A549 (cell line): ENCODE results near the gene LRFN2.

Experiments used
- ESRRA ChIP-seq: fragments of 150-350 bp; IDR thresholded peaks from 2 replicates; pipeline ENCODE4 v1.6.1; 2014; ENCODE audit warnings: mild to moderate bottlenecking, low read length, borderline replicate concordance
- POLR2A ChIP-seq: IDR thresholded peaks from 2 replicates; pipeline ENCODE4 v1.6.1; 2012; ENCODE audit warnings: mild to moderate bottlenecking, low read length
- POLR2AphosphoS2 ChIP-seq: conservative IDR thresholded peaks from 2 replicates; pipeline ENCODE4 v1.6.1; 2012; ENCODE audit warnings: low read length, improper control_type of control experiment, inconsistent platforms
- RCOR1 ChIP-seq: fragments of 150-350 bp; IDR thresholded peaks from 2 replicates; pipeline ENCODE4 v1.6.1; 2014; ENCODE audit warnings: antibody characterized with exemption, low read length, low read depth
- TF ChIP-seq, protein P1 (sequence below): fragments of >200 bp; sonication (Bioruptor Twin); formaldehyde crosslinking; IDR thresholded peaks from 3 replicates; pipeline ENCODE4 v1.5.1; 2016
- TF ChIP-seq, protein P2 (sequence below): IDR thresholded peaks from 2 replicates; pipeline ENCODE4 v1.6.1; 2012

DNA sequence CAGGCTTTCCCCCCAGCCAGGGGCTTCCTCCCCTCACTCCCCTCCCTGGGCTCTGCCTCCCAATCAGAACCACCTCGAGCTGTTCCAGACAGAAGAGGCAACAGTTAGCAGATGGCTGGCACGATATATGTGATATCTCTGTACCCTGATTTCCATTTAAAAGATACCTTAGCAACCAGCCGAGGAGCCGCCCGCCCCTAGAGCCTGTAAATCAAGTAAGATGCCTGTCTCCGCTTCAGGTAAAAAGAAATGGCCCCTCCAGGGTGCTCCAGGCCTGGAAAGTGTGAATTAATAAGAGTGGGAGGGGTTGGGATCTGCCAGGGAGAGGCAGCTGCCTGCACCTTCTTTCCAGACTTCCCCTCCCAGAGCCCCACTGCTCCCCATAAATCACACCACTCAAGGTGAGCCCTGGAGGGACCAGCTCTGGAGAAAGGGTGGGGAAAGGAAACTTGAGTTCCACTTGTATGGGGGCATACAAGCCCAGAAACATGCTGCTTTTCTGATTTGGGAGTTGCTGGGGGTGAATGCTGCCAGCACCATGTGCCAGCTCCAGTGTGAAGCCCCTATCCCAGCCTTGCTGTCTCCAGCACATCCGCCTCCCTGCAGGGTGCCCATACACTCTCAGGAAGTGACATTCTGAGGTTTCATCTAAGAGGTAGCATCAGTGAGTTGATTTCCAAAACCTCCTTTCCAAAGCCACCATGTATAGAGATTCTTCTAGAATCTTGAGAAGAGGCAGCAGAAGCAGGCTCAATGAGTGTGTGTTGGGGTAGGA is 148.0 kb downstream of the LRFN2 start:
- TF ChIP-seq POLR2AphosphoS2, result no peak
- TF ChIP-seq, protein P1, sequence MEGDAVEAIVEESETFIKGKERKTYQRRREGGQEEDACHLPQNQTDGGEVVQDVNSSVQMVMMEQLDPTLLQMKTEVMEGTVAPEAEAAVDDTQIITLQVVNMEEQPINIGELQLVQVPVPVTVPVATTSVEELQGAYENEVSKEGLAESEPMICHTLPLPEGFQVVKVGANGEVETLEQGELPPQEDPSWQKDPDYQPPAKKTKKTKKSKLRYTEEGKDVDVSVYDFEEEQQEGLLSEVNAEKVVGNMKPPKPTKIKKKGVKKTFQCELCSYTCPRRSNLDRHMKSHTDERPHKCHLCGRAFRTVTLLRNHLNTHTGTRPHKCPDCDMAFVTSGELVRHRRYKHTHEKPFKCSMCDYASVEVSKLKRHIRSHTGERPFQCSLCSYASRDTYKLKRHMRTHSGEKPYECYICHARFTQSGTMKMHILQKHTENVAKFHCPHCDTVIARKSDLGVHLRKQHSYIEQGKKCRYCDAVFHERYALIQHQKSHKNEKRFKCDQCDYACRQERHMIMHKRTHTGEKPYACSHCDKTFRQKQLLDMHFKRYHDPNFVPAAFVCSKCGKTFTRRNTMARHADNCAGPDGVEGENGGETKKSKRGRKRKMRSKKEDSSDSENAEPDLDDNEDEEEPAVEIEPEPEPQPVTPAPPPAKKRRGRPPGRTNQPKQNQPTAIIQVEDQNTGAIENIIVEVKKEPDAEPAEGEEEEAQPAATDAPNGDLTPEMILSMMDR, result no peak
- TF ChIP-seq, protein P2, sequence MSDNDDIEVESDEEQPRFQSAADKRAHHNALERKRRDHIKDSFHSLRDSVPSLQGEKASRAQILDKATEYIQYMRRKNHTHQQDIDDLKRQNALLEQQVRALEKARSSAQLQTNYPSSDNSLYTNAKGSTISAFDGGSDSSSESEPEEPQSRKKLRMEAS, result no peak
- no peak for TF ChIP-seq RCOR1
- TF ChIP-seq POLR2A, result no peak
- TF ChIP-seq ESRRA, result no peak
